ENCODE measurements around the gene SLC15A4. TPM values are rescaled to one million over a fixed set of nuclear protein-coding genes. Genes with fewer than 3 reads are reported as not detected.
A peak's percentile ranks its signal among the peaks of the same experiment; 100 is the strongest.

The SLC15A4 gene
- polyA plus RNA-seq, 3 donors = 5.4 to 46.6 (median 14.8) TPM

DNA sequence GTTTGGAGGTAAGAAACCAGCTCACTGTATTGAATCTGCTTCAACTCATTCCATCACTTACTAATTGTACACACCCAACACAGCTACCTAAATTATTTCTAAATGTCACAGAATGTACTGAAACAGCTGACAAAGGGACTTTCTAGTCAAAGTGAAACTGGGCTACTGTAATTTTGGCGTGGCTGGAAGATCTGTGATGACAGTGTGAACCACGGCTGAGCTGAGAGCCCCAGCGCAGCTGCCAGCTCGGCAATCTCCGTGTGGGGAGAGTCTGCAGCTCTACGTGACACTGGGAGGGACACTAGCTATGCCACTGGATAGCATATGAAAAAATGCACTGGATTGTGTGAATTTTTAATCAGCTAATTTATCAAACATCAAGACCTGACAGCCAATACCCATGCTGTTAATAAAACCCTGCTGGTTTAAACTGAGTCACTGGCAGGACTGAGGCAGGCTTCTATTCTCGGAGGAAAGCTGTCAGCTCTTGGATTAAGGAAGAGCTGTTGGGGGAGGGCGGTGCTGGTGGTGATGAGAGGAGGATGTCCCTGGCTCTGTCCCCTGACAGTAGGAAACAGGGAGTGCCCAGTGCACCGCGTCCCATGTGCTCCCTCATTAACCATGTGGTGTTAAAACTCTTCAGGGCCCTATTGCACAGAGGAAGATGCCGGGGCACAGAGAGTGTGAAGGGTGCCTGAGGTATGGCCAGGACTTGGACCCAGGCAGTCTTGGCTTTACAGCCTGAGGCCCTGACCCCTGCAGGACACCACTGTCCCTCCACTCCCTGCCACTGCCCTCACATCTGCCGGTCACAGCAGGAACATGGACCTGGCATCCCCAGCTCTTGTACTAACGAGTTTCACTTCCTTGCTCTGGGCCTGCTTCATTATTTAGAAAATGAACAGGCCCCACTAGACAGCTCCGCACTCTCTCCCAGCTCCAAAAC is 13.3 kb downstream of the SLC15A4 start:
- H3K27ac ChIP-seq (ENCODE audit: low read depth in 1 of 2, low read length in 2 of 2) = peak overlapping the region; percentile 75 to 78
- Mint-ChIP-seq H3K36me3 (peaks cover 61 to 76% of the 10 kb centered on the region in 2 donors), H3K27me3 (ENCODE audit: low read depth in 3 of 3) (peaks cover 0 to 2% (median 0%) of the 10 kb centered on the region in 3 donors), H3K9me3 (no peaks in the 10 kb centered on the region), H3K27ac (peak overlapping the region; percentile 91 to 94 (median 93)), H3K4me1 (peaks cover 43% of the 10 kb centered on the region), H3K4me3 (peak overlapping the region; percentile 34 to 74)
- 44% methylated on average over 9 of the region's 14 CpGs for WGBS (ENCODE audit: insufficient coverage)
- peaks cover 48 to 57% of the 10 kb centered on the region in 2 donors for H3K4me1 ChIP-seq (ENCODE audit: control insufficient read depth in 1 of 2, insufficient read depth in 2 of 2, low read length in 2 of 2)
- no peaks in the 10 kb centered on the region for H3K9me3 ChIP-seq (replicated peaks in 1 of 2; ENCODE audit: control insufficient read depth in 1 of 2, insufficient read depth in 1 of 2, low read length in 2 of 2)
- peak overlapping the region; percentile 44 for H2AFZ ChIP-seq (ENCODE audit: insufficient read depth, low read depth, low read length, poor library complexity, severe bottlenecking)
- H4K20me1 ChIP-seq (ENCODE audit: insufficient read depth, low read length) = peaks cover 72% of the 10 kb centered on the region
- TF ChIP-seq, protein P1, sequence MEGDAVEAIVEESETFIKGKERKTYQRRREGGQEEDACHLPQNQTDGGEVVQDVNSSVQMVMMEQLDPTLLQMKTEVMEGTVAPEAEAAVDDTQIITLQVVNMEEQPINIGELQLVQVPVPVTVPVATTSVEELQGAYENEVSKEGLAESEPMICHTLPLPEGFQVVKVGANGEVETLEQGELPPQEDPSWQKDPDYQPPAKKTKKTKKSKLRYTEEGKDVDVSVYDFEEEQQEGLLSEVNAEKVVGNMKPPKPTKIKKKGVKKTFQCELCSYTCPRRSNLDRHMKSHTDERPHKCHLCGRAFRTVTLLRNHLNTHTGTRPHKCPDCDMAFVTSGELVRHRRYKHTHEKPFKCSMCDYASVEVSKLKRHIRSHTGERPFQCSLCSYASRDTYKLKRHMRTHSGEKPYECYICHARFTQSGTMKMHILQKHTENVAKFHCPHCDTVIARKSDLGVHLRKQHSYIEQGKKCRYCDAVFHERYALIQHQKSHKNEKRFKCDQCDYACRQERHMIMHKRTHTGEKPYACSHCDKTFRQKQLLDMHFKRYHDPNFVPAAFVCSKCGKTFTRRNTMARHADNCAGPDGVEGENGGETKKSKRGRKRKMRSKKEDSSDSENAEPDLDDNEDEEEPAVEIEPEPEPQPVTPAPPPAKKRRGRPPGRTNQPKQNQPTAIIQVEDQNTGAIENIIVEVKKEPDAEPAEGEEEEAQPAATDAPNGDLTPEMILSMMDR (IDR thresholded peaks at IDR 0.05) = no peak
- peak in 2 of 3 donors; percentile 67 to 78 for DNase-seq
- peak overlapping the region in 1 of 3 experiments; percentile 30 for H3K4me3 ChIP-seq (replicated peaks in 1 of 3; ENCODE audit: low read depth in 2 of 3, low read length in 3 of 3)
- H3K9ac ChIP-seq (ENCODE audit: insufficient read depth, low read length, poor library complexity, severe bottlenecking) = no peak overlapping the region
- no peaks in the 10 kb centered on the region for H3K27me3 ChIP-seq (ENCODE audit: control insufficient read depth in 2 of 2, insufficient read depth in 2 of 2, low read length in 2 of 2)
- peak overlapping the region; percentile 10 for H3K4me2 ChIP-seq (replicated peaks; ENCODE audit: extremely low read depth, low read length, poor library complexity, severe bottlenecking)
- peaks cover 84% of the 10 kb centered on the region for H3K79me2 ChIP-seq (ENCODE audit: insufficient read depth, low read length)
- peaks cover 36 to 61% of the 10 kb centered on the region in 2 donors for H3K36me3 ChIP-seq (replicated peaks in 1 of 2; ENCODE audit: control insufficient read depth in 1 of 2, insufficient read depth in 2 of 2, low read length in 2 of 2)
- intact Hi-C loops (cut with micrococcal nuclease) = no loop called here

- intact Hi-C loops (cut with micrococcal nuclease) = no loop called here
- peaks cover 65% of the 10 kb centered on the region for H4K20me1 ChIP-seq (ENCODE audit: insufficient read depth, low read length)
- H3K9me3 ChIP-seq (replicated peaks in 1 of 2; ENCODE audit: control insufficient read depth in 1 of 2, insufficient read depth in 1 of 2, low read length in 2 of 2) = no peaks in the 10 kb centered on the region
- Mint-ChIP-seq H3K36me3 (peaks cover 58 to 72% of the 10 kb centered on the region in 2 donors), H3K27ac (peak overlapping the region in 6 of 7 donors; percentile 43 to 82 (median 74)), H3K4me1 (peaks cover 43% of the 10 kb centered on the region), H3K27me3 (ENCODE audit: low read depth in 3 of 3) (peaks cover 0 to 2% (median 0%) of the 10 kb centered on the region in 3 donors), H3K9me3 (peaks cover 0 to 2% (median 0%) of the 10 kb centered on the region in 7 donors), H3K4me3 (no peak overlapping the region)
- no peak overlapping the region for H2AFZ ChIP-seq (ENCODE audit: insufficient read depth, low read depth, low read length, poor library complexity, severe bottlenecking)
- H3K79me2 ChIP-seq (ENCODE audit: insufficient read depth, low read length) = peaks cover 84% of the 10 kb centered on the region
- H3K4me3 ChIP-seq (replicated peaks in 1 of 3; ENCODE audit: low read depth in 2 of 3, low read length in 3 of 3) = no peak overlapping the region
- peak overlapping the region in 1 of 2 donors; percentile 93 for H3K27ac ChIP-seq (ENCODE audit: low read depth in 1 of 2, low read length in 2 of 2)
- H3K36me3 ChIP-seq (replicated peaks in 1 of 2; ENCODE audit: control insufficient read depth in 1 of 2, insufficient read depth in 2 of 2, low read length in 2 of 2) = peaks cover 36 to 57% of the 10 kb centered on the region in 2 donors
- H3K9ac ChIP-seq (ENCODE audit: insufficient read depth, low read length, poor library complexity, severe bottlenecking) = no peak overlapping the region
- H3K4me1 ChIP-seq (ENCODE audit: control insufficient read depth in 1 of 2, insufficient read depth in 2 of 2, low read length in 2 of 2) = peaks cover 48 to 57% of the 10 kb centered on the region in 2 donors
- WGBS (ENCODE audit: insufficient coverage) = 85% methylated on average over 8 of the region's 12 CpGs
- TF ChIP-seq, protein P1 (IDR thresholded peaks at IDR 0.05) = no peak
- H3K4me2 ChIP-seq (replicated peaks; ENCODE audit: extremely low read depth, low read length, poor library complexity, severe bottlenecking) = no peak overlapping the region
- DNase-seq = no peak
- no peaks in the 10 kb centered on the region for H3K27me3 ChIP-seq (ENCODE audit: control insufficient read depth in 2 of 2, insufficient read depth in 2 of 2, low read length in 2 of 2)
Observed at GRCh38 chr12:128808651-128809050, 15.1 kb downstream of the SLC15A4 start.

Data from CD14-positive monocyte (primary cell).